ENCODE measurements around the gene CES2. TPM values are rescaled to one million over a fixed set of nuclear protein-coding genes. Genes with fewer than 3 reads are reported as not detected.
"Not testable (repeated sequence)": the region's sequence is repeated elsewhere in the genome, so short reads cannot be mapped to it uniquely, and the experiment has no call there.

The CES2 gene, protein sequence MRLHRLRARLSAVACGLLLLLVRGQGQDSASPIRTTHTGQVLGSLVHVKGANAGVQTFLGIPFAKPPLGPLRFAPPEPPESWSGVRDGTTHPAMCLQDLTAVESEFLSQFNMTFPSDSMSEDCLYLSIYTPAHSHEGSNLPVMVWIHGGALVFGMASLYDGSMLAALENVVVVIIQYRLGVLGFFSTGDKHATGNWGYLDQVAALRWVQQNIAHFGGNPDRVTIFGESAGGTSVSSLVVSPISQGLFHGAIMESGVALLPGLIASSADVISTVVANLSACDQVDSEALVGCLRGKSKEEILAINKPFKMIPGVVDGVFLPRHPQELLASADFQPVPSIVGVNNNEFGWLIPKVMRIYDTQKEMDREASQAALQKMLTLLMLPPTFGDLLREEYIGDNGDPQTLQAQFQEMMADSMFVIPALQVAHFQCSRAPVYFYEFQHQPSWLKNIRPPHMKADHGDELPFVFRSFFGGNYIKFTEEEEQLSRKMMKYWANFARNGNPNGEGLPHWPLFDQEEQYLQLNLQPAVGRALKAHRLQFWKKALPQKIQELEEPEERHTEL
- total RNA-seq, result 34.7 and 53.9 TPM in 2 replicates

DNA sequence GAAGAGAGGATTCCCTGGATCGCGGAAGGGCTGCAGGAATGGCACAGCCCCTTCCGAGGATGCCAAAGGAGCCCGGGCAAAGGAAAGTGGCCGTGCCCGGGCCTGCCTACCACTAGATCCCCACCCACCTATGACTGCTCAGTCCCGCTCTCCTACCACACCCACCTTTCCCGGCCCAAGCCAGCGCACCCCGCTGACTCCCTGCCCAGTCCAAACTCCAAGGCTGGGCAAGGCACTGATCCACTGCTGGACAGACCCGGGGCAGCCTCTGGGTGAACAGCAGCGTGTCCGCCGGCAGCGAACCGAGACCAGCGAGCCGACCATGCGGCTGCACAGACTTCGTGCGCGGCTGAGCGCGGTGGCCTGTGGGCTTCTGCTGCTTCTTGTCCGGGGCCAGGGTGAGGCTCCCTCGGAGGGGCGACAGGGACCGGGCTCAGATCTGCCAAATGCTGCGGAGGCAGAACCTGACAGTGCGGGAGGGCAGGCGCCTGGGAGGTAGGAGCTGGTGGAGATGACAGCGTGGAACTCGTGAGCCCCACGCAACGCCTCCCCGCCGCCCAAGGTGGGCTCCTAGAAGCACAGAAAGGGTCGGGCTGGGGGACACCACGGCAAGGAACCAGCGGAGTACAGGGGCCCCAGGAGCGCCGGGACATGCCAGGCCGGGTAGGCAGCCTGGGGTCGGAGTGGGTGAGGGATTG is at the start of gene CES2:
Gene CES2 (plus strand): TSS at position 203 of the 698 bp plus-strand sequence. CDS start 120 bp downstream, at position 323.
- DNase-seq (ENCODE audit: low read depth), result peak; percentile 70

- DNase-seq (ENCODE audit: low read depth), result no peak
Observed at GRCh38 chr16:66886321-66886720, 49.0 kb upstream of the CES2 start.

DNA sequence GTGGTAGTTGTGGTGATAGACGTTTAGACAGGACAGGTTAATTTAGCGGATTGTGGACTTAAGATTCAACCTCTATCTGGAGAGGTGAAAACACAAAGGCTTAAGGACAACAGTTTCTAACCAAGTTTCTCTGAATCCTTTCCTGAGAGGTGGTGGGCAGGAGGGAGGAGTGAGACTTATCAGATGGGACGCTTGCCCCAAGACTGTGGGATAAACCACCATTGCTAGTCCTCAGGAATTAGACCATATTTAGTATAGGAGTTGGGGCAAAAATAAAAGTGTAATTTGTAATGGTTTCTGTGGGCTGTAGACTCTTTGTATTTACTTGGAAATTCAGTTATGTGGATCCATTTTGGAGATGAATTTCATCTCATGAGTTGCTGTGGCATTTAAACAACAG is 48.4 kb upstream of the CES2 start:
- no peak for DNase-seq (ENCODE audit: low read depth)

GRCh38 chr16:66888647-66889615 is 46.4 kb upstream of the CES2 start:
- DNase-seq (ENCODE audit: low read depth), result no peak

DNA sequence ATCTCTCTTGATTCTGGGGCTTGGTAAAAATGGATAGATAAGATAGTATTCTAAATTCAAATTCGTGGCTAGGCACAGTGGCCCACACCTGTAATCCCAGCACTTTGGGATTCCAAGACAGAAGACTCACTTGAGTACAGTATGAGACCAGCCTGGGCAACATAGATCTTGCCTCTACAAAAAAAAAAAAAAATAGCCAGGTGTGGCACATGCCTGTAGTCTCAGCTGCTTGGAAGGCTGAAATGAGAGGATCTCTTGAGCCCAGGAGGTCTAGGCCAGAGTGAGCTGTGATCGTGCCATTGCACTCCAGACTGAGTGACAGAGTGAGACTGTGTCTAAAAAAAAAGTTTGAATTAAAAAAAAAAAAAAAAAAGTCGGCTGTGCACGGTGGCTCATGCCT is 45.7 kb upstream of the CES2 start:
- no peak for DNase-seq (ENCODE audit: low read depth)

GRCh38 chr16:66890799-66891198 is 44.5 kb upstream of the CES2 start:
- DNase-seq (ENCODE audit: low read depth), result no peak

GRCh38 chr16:66891360-66891759 is 44.0 kb upstream of the CES2 start:
- DNase-seq (ENCODE audit: low read depth), result no peak

DNA sequence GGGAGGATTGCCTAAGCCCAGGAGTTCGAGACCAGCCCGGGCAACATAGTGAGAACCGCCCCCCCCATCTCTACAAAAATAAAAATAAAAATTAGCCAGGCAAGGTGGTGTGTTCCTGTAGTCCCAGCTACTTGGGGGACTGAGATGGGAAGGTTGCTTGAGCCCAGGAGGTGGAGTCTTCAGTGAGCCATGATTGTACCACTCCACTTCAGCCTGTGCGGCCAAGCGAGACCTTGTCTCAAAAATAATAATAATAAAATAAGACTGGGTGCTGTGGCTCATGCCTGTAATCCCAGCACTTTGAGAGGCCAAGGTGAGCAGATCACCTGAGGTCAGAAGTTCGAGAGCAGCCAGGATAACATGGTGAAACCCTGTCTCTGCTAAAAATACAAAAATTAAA is 43.5 kb upstream of the CES2 start:
- no peak for DNase-seq (ENCODE audit: low read depth)

- no peak for DNase-seq (ENCODE audit: low read depth)
Observed at GRCh38 chr16:66894055-66894454, 41.3 kb upstream of the CES2 start.

DNA sequence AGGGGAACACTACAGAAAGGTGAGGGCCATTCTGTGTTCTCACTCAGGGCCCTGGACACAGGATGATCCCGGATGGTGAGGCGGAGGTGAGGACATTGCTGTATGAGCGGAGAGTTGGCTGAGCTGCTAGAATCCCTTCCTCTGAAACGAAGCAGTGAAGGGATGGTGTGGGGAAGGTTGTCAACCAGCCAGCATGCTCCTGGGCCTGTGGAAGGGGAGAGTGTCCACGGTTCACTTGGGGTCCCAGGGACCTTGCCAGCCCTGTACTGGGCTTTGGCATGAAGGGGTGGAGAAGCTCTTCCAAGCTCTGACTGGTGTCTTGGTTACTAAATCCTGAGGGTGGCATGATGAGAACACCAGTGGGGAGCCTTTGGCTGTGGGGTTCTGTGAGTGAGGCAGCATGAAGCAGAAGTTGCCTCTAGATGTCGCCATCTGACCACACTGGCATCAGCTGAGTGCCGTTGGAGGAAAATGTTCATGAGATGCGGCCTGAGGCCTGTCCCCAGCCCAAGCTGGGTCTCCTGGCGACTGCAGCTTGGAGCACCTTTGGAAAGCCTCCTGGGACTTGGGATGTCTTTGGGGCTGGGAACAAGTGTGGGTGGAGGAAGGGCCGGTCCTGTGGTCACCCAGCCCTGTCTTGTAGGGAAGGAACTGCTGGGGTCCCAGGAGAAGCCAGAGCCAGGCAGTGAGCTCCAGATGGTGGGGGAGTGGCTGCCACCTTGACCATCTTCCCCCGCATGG is 40.2 kb upstream of the CES2 start:
- peak; percentile 71 for DNase-seq (ENCODE audit: low read depth)

DNA sequence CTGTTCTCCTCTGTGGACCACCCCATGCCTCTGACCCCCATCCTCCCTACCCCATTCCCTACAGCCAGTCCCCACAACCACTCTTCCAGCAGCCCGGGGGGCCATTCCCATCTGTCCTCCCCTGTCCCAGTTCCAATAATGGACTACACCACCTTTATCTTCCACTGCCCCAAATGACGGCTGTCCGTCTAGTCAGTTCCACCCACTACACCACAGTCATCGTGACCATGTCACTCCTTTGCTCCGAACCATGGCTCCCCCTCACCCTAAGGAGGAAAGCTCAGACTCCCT is 39.7 kb upstream of the CES2 start:
- DNase-seq (ENCODE audit: low read depth), result no peak

DNA sequence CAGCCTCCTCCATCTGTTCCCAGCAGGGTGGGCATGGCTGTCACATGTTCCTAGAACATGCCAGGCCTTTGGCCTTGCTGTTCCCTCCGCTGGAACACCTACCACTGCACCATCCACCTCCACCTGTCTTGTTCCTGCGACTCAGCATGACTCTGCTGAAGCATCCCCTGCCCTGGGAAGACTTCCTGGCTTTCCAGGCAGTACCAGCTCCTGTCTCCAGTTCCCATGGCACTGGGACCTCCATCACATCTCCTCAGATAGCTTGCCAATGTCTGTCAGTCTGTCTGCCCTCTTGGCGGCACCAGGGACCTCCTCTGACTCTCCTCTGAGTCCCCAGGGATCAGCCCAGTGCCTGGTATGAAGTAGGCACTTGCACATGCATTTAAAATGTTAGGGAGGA is 39.3 kb upstream of the CES2 start:
- DNase-seq (ENCODE audit: low read depth), result no peak

GRCh38 chr16:66896682-66897081 is 38.6 kb upstream of the CES2 start:
- DNase-seq (ENCODE audit: low read depth), result not testable (repeated sequence)

DNA sequence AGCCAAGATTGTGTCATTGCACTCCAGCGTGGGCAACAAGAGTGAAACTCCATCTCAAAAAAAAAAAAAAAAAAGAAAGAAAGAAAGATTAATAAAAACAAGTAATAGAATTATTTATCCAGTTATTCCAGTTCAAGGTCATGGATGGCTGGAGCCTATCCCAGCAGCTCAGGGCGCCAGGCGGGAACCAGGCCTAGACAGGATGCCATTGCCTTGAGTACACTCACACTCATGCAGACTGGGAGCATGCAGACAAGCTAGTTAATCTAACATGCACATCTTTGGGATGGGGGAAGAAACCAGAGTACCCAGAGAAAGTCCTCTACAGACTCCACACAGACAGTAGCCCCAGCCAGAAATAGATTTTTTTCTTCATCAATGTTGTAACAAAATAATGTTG is 37.1 kb upstream of the CES2 start:
- DNase-seq (ENCODE audit: low read depth), result peak; percentile 83

- DNase-seq (ENCODE audit: low read depth), result no peak
Observed at GRCh38 chr16:66898933-66899309, 36.4 kb upstream of the CES2 start.

DNA sequence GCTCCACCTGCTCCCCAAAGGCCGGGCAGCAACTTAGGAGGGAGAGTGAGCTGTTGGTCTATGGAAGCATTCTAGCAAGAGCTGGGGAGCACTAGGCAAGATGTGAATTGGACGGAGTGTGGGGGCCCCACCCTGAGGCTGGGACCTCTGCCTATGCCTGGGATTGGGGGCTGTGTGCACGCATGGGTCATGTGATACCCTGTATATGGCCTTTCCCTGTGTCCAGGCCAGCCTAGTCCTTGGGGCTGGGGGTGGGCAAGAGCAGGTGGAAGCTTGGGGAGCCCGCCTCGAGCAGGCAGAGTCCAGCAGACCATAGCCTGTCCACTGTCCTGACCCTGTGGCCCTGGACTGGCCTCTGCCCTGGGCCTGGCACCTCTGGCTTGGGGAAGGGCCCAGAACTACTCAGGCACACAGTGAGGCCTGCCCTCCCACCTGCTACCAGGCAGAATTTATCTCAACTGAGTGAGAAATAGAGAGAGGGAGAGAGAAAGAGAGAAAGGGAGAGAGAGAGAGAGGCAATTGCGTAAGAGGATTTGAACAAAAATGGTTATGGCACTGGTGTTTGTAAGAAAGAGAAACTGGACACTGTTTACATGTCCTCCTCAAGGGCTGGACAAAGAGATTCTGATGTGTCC is 35.9 kb upstream of the CES2 start:
- peak; percentile 77 for DNase-seq (ENCODE audit: low read depth)

DNA sequence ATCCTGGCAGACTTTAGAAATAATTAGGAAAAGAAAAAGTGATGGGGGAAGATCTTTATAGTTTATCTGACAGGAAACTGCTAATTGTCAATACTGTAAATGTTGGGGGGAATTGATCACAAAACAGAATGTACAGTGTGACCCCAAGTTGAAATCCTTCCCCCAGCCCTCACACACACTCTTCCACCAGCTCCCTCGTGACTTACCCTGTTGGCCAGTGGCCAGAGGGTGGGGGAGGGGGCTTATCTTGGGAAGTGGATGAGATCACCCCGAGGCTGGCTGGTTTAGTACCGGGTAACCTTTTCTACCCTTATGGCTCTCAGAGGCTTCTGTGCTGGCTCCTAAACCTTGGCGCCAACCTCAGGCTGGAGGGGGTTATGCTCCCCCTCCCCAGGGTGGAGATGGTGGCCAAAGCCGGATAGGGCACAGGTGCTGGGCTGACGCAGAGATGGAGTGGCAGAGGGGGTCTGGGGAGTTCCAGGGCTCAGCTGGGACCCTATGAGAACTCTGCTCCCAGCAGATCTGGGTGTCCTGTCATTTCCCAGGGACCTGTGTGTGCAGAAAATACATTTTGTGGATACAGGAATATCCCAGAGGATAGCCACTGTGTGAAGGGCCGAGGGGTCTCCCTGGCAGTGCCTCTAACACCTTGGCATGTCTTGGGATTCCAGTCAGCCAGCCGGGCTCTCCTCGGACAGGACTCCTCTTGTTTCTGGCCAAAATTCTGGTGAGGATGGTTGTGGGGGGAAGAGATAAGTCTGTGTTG is 35.2 kb upstream of the CES2 start:
- peak; percentile 77 for DNase-seq (ENCODE audit: low read depth)

GRCh38 chr16:66900721-66901441 is 34.4 kb upstream of the CES2 start:
- peak; percentile 71 for DNase-seq (ENCODE audit: low read depth)

DNA sequence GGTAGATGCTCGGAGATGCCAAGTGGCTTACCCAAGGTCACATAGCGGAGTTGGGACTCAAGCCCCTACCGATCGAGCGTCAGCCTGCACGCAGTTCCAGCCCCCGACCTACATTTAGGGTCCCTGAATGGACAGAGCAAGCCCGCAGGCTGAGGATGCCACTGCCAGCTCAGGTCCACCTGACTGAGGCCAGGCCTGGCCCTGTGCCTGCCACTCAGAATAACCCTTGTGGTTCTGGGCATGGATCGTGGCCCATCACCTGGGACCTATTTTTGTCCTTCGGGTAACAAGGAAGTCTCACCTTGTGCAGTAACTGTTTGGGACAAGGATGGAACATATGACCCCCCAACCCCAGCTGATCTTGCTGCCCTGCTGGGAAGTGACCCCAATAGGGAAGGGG is 33.7 kb upstream of the CES2 start:
- DNase-seq (ENCODE audit: low read depth), result no peak
